GM19438 (cell line): Measurements from ENCODE around the gene SF3A1.
"Not testable (repeated sequence)": the region's sequence is repeated elsewhere in the genome, so short reads cannot be mapped to it uniquely, and the experiment has no call there.

ENCODE experiments used
- ATAC-seq: cut with Tn5 transposase; IDR thresholded peaks from one replicate; pipeline ENCODE4 v1.9.1; 2021; ENCODE audit warnings: low read depth; ENCODE audit not compliant: unreplicated experiment

SF3A1 gene

GRCh38 chr22:30354644-30355043 lies 2.0 kb downstream of the SF3A1 start:
- ATAC-seq = no peak

DNA sequence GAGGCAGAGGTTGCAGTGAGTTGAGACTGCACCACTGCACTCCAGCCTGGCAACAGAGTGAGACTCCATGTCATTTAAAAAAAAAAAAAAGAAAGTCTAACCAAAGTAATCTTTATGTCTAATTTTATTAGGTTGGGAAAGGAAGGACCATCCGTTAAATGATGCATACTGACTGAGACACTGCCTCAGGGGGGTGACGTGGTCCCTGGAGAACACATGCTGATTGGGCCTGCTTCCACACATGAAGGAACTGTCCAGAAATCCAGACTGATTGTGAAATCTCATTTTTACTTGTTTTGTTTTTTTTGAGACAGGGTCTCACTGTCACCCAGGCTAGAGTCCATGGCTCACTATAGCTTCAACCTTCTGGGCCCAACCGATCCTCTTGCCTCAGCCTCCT lies 5.5 kb downstream of the SF3A1 start:
- no peak for ATAC-seq

DNA sequence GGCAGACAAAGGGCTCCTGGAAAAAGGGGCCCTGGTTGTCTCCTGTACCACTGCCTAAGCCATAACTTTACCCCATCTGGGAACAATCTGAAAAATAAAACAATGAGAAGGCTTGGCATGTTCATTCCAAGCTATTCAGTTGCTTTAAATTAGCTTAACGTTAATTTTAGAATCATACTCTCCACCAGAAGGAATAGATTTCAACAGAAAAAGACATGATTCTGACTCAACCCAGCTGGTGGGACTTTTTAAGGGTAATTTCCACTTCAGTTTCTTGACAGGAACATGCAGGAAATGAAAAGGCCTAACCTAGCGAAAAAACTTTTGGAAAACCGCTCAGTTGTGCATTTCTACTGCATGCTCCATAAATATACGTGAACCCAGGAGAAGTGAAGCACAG lies 7.9 kb downstream of the SF3A1 start:
- ATAC-seq = no peak

DNA sequence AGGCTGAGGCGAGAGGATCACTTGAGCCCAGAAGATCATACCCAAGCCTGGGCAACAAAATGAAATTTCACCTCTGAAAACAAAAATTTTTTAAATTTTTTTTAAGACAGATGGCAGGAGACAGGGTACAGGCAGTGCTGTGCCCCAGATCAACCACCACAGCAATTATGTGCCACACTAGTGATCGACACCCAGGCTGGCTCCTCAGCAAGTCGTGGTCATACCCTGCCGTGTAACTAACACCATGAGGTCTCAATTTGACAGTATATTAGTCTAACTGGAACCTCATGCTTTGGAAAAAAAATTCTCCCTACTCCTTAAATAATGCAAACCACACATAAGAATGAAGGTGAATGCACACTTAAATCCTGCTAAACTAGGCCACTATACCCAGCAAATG lies 8.3 kb downstream of the SF3A1 start:
- no peak for ATAC-seq

DNA sequence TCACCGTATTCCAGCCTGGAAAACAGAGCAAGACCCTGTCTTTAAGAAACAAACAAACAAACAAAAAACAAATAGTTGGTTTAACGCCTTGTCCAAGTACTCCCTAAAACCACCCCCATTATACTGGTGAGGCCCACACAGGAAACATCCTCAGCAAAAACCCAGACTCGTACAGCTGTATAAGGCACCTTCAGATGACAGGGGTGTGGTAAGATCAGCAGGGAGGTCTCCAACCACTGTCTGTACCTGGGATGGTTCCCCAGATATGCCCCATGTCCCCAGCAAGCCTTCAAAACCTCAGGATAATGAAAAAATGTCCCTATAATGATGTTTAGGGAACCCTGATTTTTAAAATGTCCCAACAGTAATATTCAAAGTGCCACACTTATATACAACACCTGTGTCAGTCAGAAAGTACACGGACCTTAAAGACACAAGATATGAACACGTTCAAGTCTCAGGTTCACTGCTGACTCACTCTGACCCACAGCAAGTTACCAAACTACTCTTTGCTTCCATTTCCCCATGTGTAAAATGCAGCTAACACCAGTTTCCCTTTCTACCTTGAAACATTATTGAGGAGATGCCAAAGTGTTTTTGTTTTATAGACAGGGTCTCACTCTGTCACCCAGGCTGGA lies 9.3 kb downstream of the SF3A1 start:
- no peak for ATAC-seq

GRCh38 chr22:30344447-30345200 lies 12.1 kb downstream of the SF3A1 start:
- ATAC-seq = no peak

DNA sequence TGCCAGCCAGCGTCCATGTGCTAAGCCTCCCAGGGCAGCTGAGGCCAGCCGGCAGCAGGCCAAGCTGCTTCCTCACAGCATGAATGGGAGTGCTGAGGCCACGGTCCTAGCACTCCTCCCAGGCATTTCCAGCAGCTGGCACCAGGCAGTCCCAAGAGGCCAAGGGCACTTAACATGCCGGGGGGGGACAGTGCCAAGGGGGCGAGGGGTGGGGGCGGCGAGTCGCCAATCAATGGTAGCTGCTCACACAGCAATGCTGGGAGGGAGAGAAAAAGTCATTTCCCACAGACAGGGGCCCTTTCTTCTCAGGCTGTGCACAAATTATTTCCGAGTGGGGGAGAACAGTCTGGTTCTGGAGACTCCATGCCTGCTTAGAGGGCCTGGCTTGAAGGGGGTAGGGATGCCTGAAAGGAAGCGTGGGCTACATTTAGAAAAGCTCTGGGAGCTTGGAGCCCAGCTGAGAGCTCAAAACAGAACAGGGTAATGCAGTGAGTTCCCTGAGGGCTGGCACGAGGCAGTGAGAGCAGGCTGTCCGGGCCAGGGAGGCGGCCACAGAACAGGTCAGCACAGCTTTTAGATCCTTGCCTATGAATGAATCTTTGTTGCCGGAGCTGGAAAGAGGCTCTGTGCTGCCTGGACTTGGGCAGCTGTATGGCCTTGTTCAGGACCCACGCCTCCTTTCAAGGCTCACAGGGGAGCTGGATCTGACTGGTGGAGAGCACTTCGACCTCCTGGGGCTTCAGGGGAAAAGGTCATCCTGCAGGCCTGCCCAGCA lies 15.6 kb downstream of the SF3A1 start:
- ATAC-seq = no peak

GRCh38 chr22:30338802-30339201 lies 17.9 kb downstream of the SF3A1 start:
- no peak for ATAC-seq

GRCh38 chr22:30338341-30338740 lies 18.4 kb downstream of the SF3A1 start:
- ATAC-seq = not testable (repeated sequence)

DNA sequence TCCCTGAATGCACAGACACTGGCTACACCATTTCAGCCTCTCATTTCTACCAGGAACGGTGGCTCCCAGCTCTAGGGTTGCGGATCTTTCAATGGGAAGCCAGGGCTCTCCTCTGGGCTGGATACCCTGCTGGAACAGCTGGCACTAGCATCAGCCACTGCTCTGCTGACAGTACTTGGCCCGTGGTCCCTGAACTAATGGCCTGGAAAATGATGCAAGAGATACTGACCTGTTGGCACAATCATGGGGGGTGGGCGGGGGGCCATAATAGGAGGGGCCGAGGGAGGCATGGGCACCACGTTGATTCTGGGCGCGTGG lies 19.3 kb downstream of the SF3A1 start:
- ATAC-seq = no peak

GRCh38 chr22:30336752-30337460 lies 19.8 kb downstream of the SF3A1 start:
- no peak for ATAC-seq

GRCh38 chr22:30335236-30335635 lies 21.5 kb downstream of the SF3A1 start:
- ATAC-seq = no peak

GRCh38 chr22:30334646-30335045 lies 22.0 kb downstream of the SF3A1 start:
- ATAC-seq = no peak

- no peak for ATAC-seq
These were observed 23.0 kb downstream of the SF3A1 start for GRCh38 chr22:30333707-30334087.

- no peak for ATAC-seq
These were observed 23.5 kb downstream of the SF3A1 start for GRCh38 chr22:30332994-30333706.

DNA sequence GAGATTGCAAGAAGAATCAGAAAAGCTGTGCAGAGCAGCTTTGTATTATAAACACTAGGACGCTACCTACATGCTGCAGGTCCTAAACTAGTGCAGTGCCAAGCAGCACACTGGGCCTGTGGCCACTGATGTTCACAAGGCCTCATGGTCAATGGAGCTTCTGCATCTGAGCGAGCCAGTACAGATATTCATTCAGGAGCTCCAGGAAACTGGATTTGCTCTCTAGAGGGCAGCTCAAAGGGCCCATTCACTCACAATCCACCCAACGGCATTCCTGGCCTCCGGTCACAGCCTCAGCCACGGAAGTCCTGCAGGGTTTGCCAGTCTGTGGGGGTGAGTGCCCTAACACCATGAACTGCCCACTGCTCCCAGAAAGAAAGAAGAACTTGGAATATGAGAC lies 24.1 kb downstream of the SF3A1 start:
- ATAC-seq = no peak

GRCh38 chr22:30328466-30329049 lies 28.1 kb downstream of the SF3A1 start:
- ATAC-seq = no peak

DNA sequence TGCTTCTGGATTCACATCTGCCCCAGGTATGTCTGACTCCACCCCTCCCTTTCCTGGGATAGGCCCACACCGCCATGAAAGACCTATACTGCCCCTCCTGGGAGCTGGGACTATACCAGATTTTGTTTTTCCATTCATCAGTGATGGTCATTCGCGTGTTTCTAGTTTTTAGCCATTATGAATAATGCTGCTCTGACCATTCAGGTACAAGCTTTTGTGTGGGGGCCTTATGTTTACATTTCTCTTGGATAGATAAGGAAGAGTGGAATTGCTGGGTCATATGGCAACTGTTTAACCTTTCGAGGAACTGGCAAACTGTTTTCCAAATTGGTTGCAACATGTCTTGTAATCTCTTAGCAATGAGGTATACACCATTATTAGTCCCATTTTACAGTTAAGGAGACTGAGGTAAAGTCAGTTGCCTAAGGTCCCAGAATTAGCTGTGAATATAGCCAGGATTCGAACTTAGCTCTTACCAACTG lies 28.8 kb downstream of the SF3A1 start:
- ATAC-seq = no peak

GRCh38 chr22:30326706-30327362 lies 29.9 kb downstream of the SF3A1 start, which contains the start of gene TBC1D10A:
TBC1D10A (minus strand) TSS chr22:30326941; CDS start chr22:30326881, 60 bp downstream.
- peak; percentile 86 for ATAC-seq
